ENCODE results near the gene NOP9.

The NOP9 gene

GRCh38 chr14:24260026-24260779, 39.4 kb upstream of the NOP9 start:
- Histone ChIP-seq H3K9me3 (no peaks in the 10 kb centered on the region), H3K36me3 (replicated peaks) (no peaks in the 10 kb centered on the region), H3K4me3 (no peak overlapping the region), H3K27me3 (ENCODE audit: low read depth) (no peaks in the 10 kb centered on the region), H3K4me1 (no peaks in the 10 kb centered on the region)
- in situ Hi-C loops (cut with MboI; ENCODE audit: low sequenced_read_pairs), result no loop called here
- no peak for DNase-seq (ENCODE audit: low spot score in 2 of 2)

- Histone ChIP-seq H3K4me3 (no peak overlapping the region), H3K4me1 (no peaks in the 10 kb centered on the region), H3K36me3 (replicated peaks) (no peaks in the 10 kb centered on the region), H3K27me3 (ENCODE audit: low read depth) (no peaks in the 10 kb centered on the region), H3K9me3 (no peaks in the 10 kb centered on the region)
- DNase-seq (ENCODE audit: low spot score in 2 of 2), result no peak
- in situ Hi-C loops (cut with MboI; ENCODE audit: low sequenced_read_pairs), result no loop called here
These were observed 38.9 kb upstream of the NOP9 start for GRCh38 chr14:24260780-24261157.

- no peaks in the 10 kb centered on the region for H3K27me3 ChIP-seq (ENCODE audit: low read depth)
- in situ Hi-C loops (cut with MboI; ENCODE audit: low sequenced_read_pairs), result no loop called here
- no peak overlapping the region for H3K4me3 ChIP-seq
- no peaks in the 10 kb centered on the region for H3K4me1 ChIP-seq
- H3K36me3 ChIP-seq (replicated peaks), result no peaks in the 10 kb centered on the region
- H3K9me3 ChIP-seq, result no peaks in the 10 kb centered on the region
- DNase-seq (ENCODE audit: low spot score in 2 of 2), result no peak
These were observed 38.2 kb upstream of the NOP9 start for GRCh38 chr14:24261256-24261968.

GRCh38 chr14:24261969-24262327, 37.7 kb upstream of the NOP9 start:
- no peaks in the 10 kb centered on the region for H3K27me3 ChIP-seq (ENCODE audit: low read depth)
- H3K36me3 ChIP-seq (replicated peaks), result no peaks in the 10 kb centered on the region
- DNase-seq (ENCODE audit: low spot score in 2 of 2), result no peak
- in situ Hi-C loops (cut with MboI; ENCODE audit: low sequenced_read_pairs), result no loop called here
- no peak overlapping the region for H3K4me3 ChIP-seq
- no peaks in the 10 kb centered on the region for H3K9me3 ChIP-seq
- no peaks in the 10 kb centered on the region for H3K4me1 ChIP-seq

- no peak for DNase-seq (ENCODE audit: low spot score in 2 of 2)
- no peaks in the 10 kb centered on the region for H3K36me3 ChIP-seq (replicated peaks)
- no peaks in the 10 kb centered on the region for H3K27me3 ChIP-seq (ENCODE audit: low read depth)
- H3K4me3 ChIP-seq, result no peak within 1 kb of the TSS
- in situ Hi-C loops (cut with MboI; ENCODE audit: low sequenced_read_pairs), result no loop called here
- no peaks in the 10 kb centered on the region for H3K9me3 ChIP-seq
- H3K4me1 ChIP-seq, result no peaks in the 10 kb centered on the region
These were observed 36.6 kb upstream of the NOP9 start, which contains the start of gene TGM1 for GRCh38 chr14:24262821-24263733. TSS of gene TGM1 (minus strand) at chr14:24263177. CDS start at chr14:24262352, 825 bp downstream.

- Histone ChIP-seq H3K4me3 (no peak overlapping the region), H3K27me3 (ENCODE audit: low read depth) (no peaks in the 10 kb centered on the region), H3K4me1 (no peaks in the 10 kb centered on the region), H3K36me3 (replicated peaks) (no peaks in the 10 kb centered on the region), H3K9me3 (no peaks in the 10 kb centered on the region)
- DNase-seq (ENCODE audit: low spot score in 2 of 2), result no peak
- in situ Hi-C loops (cut with MboI; ENCODE audit: low sequenced_read_pairs), result no loop called here
These were observed 35.8 kb upstream of the NOP9 start for GRCh38 chr14:24263848-24264247.

- H3K36me3 ChIP-seq (replicated peaks), result no peaks in the 10 kb centered on the region
- H3K4me1 ChIP-seq, result no peaks in the 10 kb centered on the region
- no peaks in the 10 kb centered on the region for H3K27me3 ChIP-seq (ENCODE audit: low read depth)
- H3K9me3 ChIP-seq, result no peaks in the 10 kb centered on the region
- DNase-seq (ENCODE audit: low spot score in 2 of 2), result no peak
- in situ Hi-C loops (cut with MboI; ENCODE audit: low sequenced_read_pairs), result no loop called here
- no peak overlapping the region for H3K4me3 ChIP-seq
These were observed 35.4 kb upstream of the NOP9 start for GRCh38 chr14:24264298-24264697.

GRCh38 chr14:24266344-24267244, 33.1 kb upstream of the NOP9 start:
- H3K4me1 ChIP-seq, result peaks cover under 1% of the 10 kb centered on the region
- H3K27me3 ChIP-seq (ENCODE audit: low read depth), result no peaks in the 10 kb centered on the region
- no peaks in the 10 kb centered on the region for H3K36me3 ChIP-seq (replicated peaks)
- DNase-seq (ENCODE audit: low spot score in 2 of 2), result no peak
- no peaks in the 10 kb centered on the region for H3K9me3 ChIP-seq
- H3K4me3 ChIP-seq, result no peak overlapping the region
- in situ Hi-C loops (cut with MboI; ENCODE audit: low sequenced_read_pairs), result no loop called here

GRCh38 chr14:24267516-24267915, 32.1 kb upstream of the NOP9 start:
- in situ Hi-C loops (cut with MboI; ENCODE audit: low sequenced_read_pairs), result no loop called here
- DNase-seq (ENCODE audit: low spot score in 2 of 2), result no peak
- Histone ChIP-seq H3K4me3 (no peak overlapping the region), H3K4me1 (peaks cover 7% of the 10 kb centered on the region), H3K27me3 (ENCODE audit: low read depth) (no peaks in the 10 kb centered on the region), H3K9me3 (no peaks in the 10 kb centered on the region), H3K36me3 (replicated peaks) (no peaks in the 10 kb centered on the region)

GRCh38 chr14:24268225-24268624, 31.4 kb upstream of the NOP9 start:
- H3K4me1 ChIP-seq, result peaks cover 7% of the 10 kb centered on the region
- H3K27me3 ChIP-seq (ENCODE audit: low read depth), result no peaks in the 10 kb centered on the region
- H3K4me3 ChIP-seq, result no peak overlapping the region
- H3K9me3 ChIP-seq, result no peaks in the 10 kb centered on the region
- no peaks in the 10 kb centered on the region for H3K36me3 ChIP-seq (replicated peaks)
- no peak for DNase-seq (ENCODE audit: low spot score in 2 of 2)
- in situ Hi-C loops (cut with MboI; ENCODE audit: low sequenced_read_pairs), result no loop called here

GRCh38 chr14:24269368-24269767, 30.3 kb upstream of the NOP9 start:
- Histone ChIP-seq H3K4me1 (peaks cover 7% of the 10 kb centered on the region), H3K36me3 (replicated peaks) (no peaks in the 10 kb centered on the region), H3K27me3 (ENCODE audit: low read depth) (no peaks in the 10 kb centered on the region), H3K4me3 (no peak overlapping the region), H3K9me3 (no peaks in the 10 kb centered on the region)
- no peak for DNase-seq (ENCODE audit: low spot score in 2 of 2)
- in situ Hi-C loops (cut with MboI; ENCODE audit: low sequenced_read_pairs), result no loop called here

- DNase-seq (ENCODE audit: low spot score in 2 of 2), result no peak
- in situ Hi-C loops (cut with MboI; ENCODE audit: low sequenced_read_pairs), result no loop called here
- Histone ChIP-seq H3K4me1 (peaks cover 7% of the 10 kb centered on the region), H3K36me3 (replicated peaks) (no peaks in the 10 kb centered on the region), H3K4me3 (no peak overlapping the region), H3K27me3 (ENCODE audit: low read depth) (no peaks in the 10 kb centered on the region), H3K9me3 (no peaks in the 10 kb centered on the region)
These were observed 29.6 kb upstream of the NOP9 start for GRCh38 chr14:24269910-24270536.
